ENCODE data around the gene JAK2. TPM values are rescaled to one million over a fixed set of nuclear protein-coding genes. Genes with fewer than 3 reads are reported as not detected.

JAK2 gene
- total RNA-seq, 3 donors from 2014 or later, result 17.0 to 24.4 (median 17.5) TPM

- Histone ChIP-seq H3K4me1 (ENCODE audit: low read depth) (peaks cover 20% of the 10 kb centered on the region), H3K36me3 (ENCODE audit: low read depth) (no peaks in the 10 kb centered on the region), H3K4me3 (no peak overlapping the region), H3K9me3 (no peaks in the 10 kb centered on the region)
- ATAC-seq (no peak), DNase-seq (no peak)
- intact Hi-C loops (cut with DNase I, micrococcal nuclease), result loop anchor here (10.0 kb wide), 2 partner anchors 192 to 222 kb away; partner anchors contain the start of gene RCL1 (in 1 of the 2)
- TF ChIP-seq CTCF (IDR thresholded peaks at IDR 0.05), result no peak
Measured at GRCh38 chr9:4986783-4987182, 1.7 kb downstream of the JAK2 start.

GRCh38 chr9:4987961-4988421 is 2.9 kb downstream of the JAK2 start:
- Histone ChIP-seq H3K36me3 (ENCODE audit: low read depth) (no peaks in the 10 kb centered on the region), H3K4me3 (no peak overlapping the region), H3K9me3 (peaks cover 5% of the 10 kb centered on the region), H3K4me1 (ENCODE audit: low read depth) (peaks cover 20% of the 10 kb centered on the region)
- intact Hi-C loops (cut with DNase I, micrococcal nuclease), result loop anchor here (10.0 kb wide), 2 partner anchors 193 to 223 kb away; partner anchors contain the start of gene RCL1 (in 1 of the 2)
- DNase-seq (peak in 1 of 3 donors; percentile 77), ATAC-seq (no peak)
- TF ChIP-seq CTCF (IDR thresholded peaks at IDR 0.05), result peak; percentile 14

- DNase-seq, result no peak
- H3K9me3 ChIP-seq, result peaks cover 5% of the 10 kb centered on the region
- H3K4me1 ChIP-seq (ENCODE audit: low read depth), result no peaks in the 10 kb centered on the region
- TF ChIP-seq CTCF (IDR thresholded peaks at IDR 0.05), result no peak
- no peak overlapping the region for H3K4me3 ChIP-seq
- H3K36me3 ChIP-seq (ENCODE audit: low read depth), result no peaks in the 10 kb centered on the region
- ATAC-seq, result peak; percentile 71
- intact Hi-C loops (cut with DNase I, micrococcal nuclease), result no loop called here
Measured at GRCh38 chr9:4992872-4993271, 7.8 kb downstream of the JAK2 start.

- DNase-seq, result no peak
- no peak for TF ChIP-seq CTCF (IDR thresholded peaks at IDR 0.05)
- ATAC-seq, result no peak
Measured at GRCh38 chr9:4994166-4994890, 9.3 kb downstream of the JAK2 start.

GRCh38 chr9:4997196-4997595 is 12.1 kb downstream of the JAK2 start:
- Histone ChIP-seq H3K4me1 (ENCODE audit: low read depth) (no peaks in the 10 kb centered on the region), H3K4me3 (no peak overlapping the region), H3K36me3 (ENCODE audit: low read depth) (no peaks in the 10 kb centered on the region), H3K9me3 (peaks cover 5% of the 10 kb centered on the region)
- TF ChIP-seq CTCF (IDR thresholded peaks at IDR 0.05), result no peak
- intact Hi-C loops (cut with DNase I, micrococcal nuclease), result no loop called here
- ATAC-seq (no peak), DNase-seq (no peak)

More at GRCh38 chr9:4994166-4994890, 9.3 kb downstream of the JAK2 start:
- no peaks in the 10 kb centered on the region for H3K36me3 ChIP-seq (ENCODE audit: low read depth)
- no peak overlapping the region for H3K4me3 ChIP-seq
- peaks cover 5% of the 10 kb centered on the region for H3K9me3 ChIP-seq
- intact Hi-C loops (cut with DNase I, micrococcal nuclease), result no loop called here
- no peaks in the 10 kb centered on the region for H3K4me1 ChIP-seq (ENCODE audit: low read depth)
